ENCODE measurements around the gene SBSN. TPM values are rescaled to one million over a fixed set of nuclear protein-coding genes. Genes with fewer than 3 reads are reported as not detected.

SBSN gene
- total RNA-seq, 1 donor from 2014 or later, result not detected

- intact Hi-C loops (cut with micrococcal nuclease), result no loop called here
- Histone ChIP-seq H3K27ac (replicated peaks) (no peak overlapping the region), H3K27me3 (ENCODE audit: low read depth) (peaks cover 95% of the 10 kb centered on the region), H3K4me3 (no peak overlapping the region), H3K36me3 (no peaks in the 10 kb centered on the region), H3K9me3 (replicated peaks) (no peaks in the 10 kb centered on the region), H3K4me1 (peaks cover 13% of the 10 kb centered on the region)
- TF ChIP-seq CTCF (IDR thresholded peaks at IDR 0.05; ENCODE audit: borderline replicate concordance), result no peak
- no peak for DNase-seq
These were observed 32.6 kb upstream of the SBSN start for GRCh38 chr19:35560677-35561076.

- no peak for DNase-seq
- no peak for TF ChIP-seq CTCF (IDR thresholded peaks at IDR 0.05; ENCODE audit: borderline replicate concordance)
- Histone ChIP-seq H3K4me1 (peaks cover 13% of the 10 kb centered on the region), H3K4me3 (no peak overlapping the region), H3K9me3 (replicated peaks) (no peaks in the 10 kb centered on the region), H3K27ac (replicated peaks) (no peak overlapping the region), H3K27me3 (ENCODE audit: low read depth) (peaks cover 98% of the 10 kb centered on the region), H3K36me3 (no peaks in the 10 kb centered on the region)
- intact Hi-C loops (cut with micrococcal nuclease), result no loop called here
These were observed 32.2 kb upstream of the SBSN start for GRCh38 chr19:35560271-35560670.

GRCh38 chr19:35559781-35560180, 31.7 kb upstream of the SBSN start:
- DNase-seq, result no peak
- peaks cover 98% of the 10 kb centered on the region for H3K27me3 ChIP-seq (ENCODE audit: low read depth)
- no peak for TF ChIP-seq CTCF (IDR thresholded peaks at IDR 0.05; ENCODE audit: borderline replicate concordance)
- H3K27ac ChIP-seq (replicated peaks), result no peak overlapping the region
- no peaks in the 10 kb centered on the region for H3K9me3 ChIP-seq (replicated peaks)
- H3K4me3 ChIP-seq, result no peak overlapping the region
- H3K36me3 ChIP-seq, result no peaks in the 10 kb centered on the region
- H3K4me1 ChIP-seq, result peaks cover 13% of the 10 kb centered on the region
- intact Hi-C loops (cut with micrococcal nuclease), result no loop called here

- Histone ChIP-seq H3K27me3 (ENCODE audit: low read depth) (peaks cover 94% of the 10 kb centered on the region), H3K4me1 (peaks cover 13% of the 10 kb centered on the region), H3K36me3 (no peaks in the 10 kb centered on the region), H3K9me3 (replicated peaks) (no peaks in the 10 kb centered on the region), H3K27ac (replicated peaks) (no peak overlapping the region), H3K4me3 (no peak overlapping the region)
- intact Hi-C loops (cut with micrococcal nuclease), result no loop called here
- TF ChIP-seq CTCF (IDR thresholded peaks at IDR 0.05; ENCODE audit: borderline replicate concordance), result no peak
- no peak for DNase-seq
These were observed 31.2 kb upstream of the SBSN start for GRCh38 chr19:35559281-35559659.

- Histone ChIP-seq H3K27me3 (ENCODE audit: low read depth) (peaks cover 87% of the 10 kb centered on the region), H3K27ac (replicated peaks) (no peak overlapping the region), H3K9me3 (replicated peaks) (no peaks in the 10 kb centered on the region), H3K36me3 (no peaks in the 10 kb centered on the region), H3K4me1 (peaks cover 13% of the 10 kb centered on the region), H3K4me3 (peak overlapping the region; percentile 56)
- intact Hi-C loops (cut with micrococcal nuclease), result no loop called here
- no peak for DNase-seq
- no peak for TF ChIP-seq CTCF (IDR thresholded peaks at IDR 0.05; ENCODE audit: borderline replicate concordance)
These were observed 30.5 kb upstream of the SBSN start for GRCh38 chr19:35558400-35559280.
